ENCODE measurements around the gene RPP40.
"Not testable (repeated sequence)": the region's sequence is repeated elsewhere in the genome, so short reads cannot be mapped to it uniquely, and the experiment has no call there.

Gene RPP40

GRCh38 chr6:5003604-5004372, at the start of gene RPP40:
Gene RPP40, minus strand, starts transcription at chr6:5004037. Its CDS starts 35 bp downstream, at chr6:5004002.
- DNase-seq (ENCODE audit: low spot score), result peak; percentile 92

DNA sequence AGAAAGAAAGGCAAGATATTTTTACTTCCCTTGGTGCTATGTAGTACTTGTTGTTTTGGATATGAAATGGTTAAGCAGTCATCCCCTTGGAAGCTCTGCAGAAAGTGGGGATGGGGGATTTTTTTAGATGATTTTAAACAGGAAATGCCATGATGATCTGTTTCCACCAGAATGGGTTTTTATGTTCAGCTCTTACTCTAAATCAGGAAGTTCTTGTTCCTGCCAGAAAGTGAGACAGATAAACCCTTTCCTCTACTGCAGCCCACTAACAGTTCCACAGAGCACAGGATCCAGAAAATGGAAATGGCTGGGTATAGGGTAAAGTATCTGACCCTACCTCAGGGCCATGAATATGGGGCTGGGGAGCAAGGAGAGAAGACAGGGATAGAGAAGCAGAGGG, 49.2 kb upstream of the RPP40 start:
- no peak for DNase-seq (ENCODE audit: low spot score)

DNA sequence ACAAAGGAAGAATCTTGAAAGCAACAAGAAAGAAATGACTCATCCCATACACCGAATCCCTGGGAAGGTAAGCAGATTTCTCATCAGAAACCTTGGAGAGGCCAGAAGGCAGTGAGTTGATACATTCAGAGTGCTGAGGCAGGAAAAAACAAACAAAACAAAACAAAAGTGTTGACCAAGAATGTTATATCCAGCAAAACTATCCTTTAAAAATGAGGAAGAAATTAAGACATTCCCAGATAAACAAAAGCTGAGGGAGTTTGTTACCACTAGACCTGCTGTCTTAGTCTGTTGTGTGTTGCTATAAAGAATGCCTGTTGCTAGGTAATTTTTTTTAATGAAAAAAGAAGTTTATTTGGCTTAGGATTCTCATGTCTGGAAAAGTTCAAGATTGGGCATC, 47.6 kb upstream of the RPP40 start:
- no peak for DNase-seq (ENCODE audit: low spot score)

DNA sequence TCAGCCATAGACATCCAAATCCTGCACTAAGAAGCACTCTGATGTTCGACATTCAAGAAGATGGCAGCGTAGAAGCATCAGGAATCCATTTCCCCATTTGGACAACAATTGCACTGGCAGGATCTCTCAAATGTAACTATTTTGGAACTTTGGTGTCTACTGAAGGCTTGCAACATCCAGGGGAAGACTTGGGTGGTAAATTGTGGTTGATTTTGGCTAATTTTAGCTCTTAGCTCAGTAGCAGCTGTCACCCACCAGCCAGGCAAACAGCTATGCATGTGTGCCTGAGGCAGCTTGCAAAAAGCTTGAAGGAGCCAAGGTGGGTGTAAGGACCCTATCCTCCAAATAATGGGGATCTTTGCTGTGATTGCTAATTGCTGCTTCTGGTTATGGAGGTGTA, 46.2 kb upstream of the RPP40 start:
- DNase-seq (ENCODE audit: low spot score), result no peak

DNA sequence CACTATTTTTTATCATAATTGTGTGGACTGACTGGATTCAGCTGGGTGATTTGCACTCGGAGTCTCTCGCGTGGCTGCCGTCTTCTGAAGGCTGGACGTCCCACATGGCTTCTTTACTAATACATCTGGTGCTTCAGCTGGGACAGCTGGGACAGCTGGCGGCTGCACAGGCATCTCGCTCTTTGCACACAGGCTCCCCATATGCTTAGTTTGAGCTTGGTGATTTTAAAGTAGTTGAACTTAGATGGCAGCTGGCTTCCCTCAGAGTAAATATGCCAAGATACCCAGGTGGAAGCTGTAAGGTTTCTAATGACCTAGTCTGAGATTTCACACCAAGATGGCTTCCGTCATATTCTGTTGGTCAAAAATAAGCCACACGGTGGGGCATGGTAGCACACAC, 42.6 kb upstream of the RPP40 start:
- no peak for DNase-seq (ENCODE audit: low spot score)

GRCh38 chr6:5045416-5045815, 41.6 kb upstream of the RPP40 start:
- no peak for DNase-seq (ENCODE audit: low spot score)

DNA sequence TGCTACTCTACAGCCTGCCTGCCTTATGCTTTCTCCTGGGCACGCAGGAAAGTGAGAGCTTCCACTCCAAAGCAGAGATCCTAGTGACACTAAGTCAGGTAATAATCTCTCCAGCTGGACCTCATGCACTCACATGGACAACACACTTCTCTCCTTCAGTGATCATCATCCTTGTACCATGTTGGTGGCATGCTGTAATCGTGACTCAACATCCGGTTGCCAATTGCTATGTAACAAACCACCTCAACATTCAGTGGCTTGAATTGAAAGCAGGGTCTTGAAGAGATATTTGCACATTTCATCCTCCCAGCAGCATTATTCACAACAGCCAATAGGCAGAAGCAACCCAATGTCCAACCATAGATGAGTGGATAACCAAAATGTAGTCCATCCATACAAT, 41.0 kb upstream of the RPP40 start:
- DNase-seq (ENCODE audit: low spot score), result no peak

DNA sequence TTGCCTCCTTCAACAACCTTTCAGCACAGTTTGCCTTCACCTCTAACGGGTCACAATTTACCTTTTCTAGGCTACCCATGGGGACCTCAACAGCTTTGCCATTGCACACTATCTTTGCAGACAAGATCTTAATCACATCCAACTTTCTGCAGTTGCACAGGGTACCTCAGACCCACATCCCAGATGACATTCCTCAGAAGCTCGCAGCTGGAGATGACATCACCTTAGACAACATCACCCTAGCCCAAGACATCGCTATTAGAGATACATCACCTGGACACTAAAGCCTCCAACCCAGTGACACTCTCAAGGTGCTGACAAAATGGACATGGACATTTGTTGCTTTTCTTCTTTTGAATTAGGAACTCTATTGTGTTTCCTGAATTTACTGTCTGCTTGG, 38.6 kb upstream of the RPP40 start:
- no peak for DNase-seq (ENCODE audit: low spot score)

GRCh38 chr6:5041955-5042354, 38.1 kb upstream of the RPP40 start:
- no peak for DNase-seq (ENCODE audit: low spot score)

DNA sequence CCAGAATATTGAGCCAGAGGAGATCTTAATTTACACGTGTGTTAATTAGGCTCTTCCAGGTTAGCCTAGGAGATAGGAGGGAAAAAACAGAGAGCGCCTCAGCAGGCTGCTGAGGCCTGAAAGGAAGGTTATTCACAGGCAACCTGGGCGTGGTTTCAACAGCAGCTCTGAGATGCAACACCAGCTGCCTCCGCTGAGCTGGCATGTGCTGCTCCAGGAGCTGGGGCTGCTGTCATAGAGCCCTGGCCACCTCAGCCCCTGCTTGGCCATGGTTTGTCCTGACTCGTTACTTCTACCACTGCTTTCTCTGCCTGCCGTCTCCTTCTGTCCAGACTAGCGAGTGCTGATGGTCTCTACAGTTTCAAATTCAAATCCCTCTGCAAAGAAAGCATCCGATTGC, 32.4 kb upstream of the RPP40 start:
- peak; percentile 39 for DNase-seq (ENCODE audit: low spot score)

DNA sequence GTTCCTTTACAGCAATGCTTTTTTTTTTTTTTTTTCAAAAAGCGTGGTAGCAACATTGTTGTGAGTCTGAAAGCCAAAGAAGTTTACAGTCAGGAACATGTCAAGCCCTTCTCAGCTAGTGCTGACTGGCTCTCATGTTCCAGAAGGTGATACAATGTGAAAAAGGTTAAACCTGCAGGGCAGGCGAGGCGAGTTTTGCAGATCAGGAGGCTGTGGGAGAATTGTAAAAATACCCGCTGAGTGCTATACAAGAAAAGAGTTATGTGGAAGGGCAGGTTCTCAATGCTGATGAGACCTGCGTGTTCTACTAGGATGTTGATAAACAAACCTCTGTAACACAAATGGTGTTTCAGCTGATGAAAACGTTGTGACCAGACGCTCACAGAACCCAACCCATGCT, 30.9 kb upstream of the RPP40 start:
- no peak for DNase-seq (ENCODE audit: low spot score)

- DNase-seq (ENCODE audit: low spot score), result no peak
Measured at GRCh38 chr6:5034328-5034727, 30.5 kb upstream of the RPP40 start.

DNA sequence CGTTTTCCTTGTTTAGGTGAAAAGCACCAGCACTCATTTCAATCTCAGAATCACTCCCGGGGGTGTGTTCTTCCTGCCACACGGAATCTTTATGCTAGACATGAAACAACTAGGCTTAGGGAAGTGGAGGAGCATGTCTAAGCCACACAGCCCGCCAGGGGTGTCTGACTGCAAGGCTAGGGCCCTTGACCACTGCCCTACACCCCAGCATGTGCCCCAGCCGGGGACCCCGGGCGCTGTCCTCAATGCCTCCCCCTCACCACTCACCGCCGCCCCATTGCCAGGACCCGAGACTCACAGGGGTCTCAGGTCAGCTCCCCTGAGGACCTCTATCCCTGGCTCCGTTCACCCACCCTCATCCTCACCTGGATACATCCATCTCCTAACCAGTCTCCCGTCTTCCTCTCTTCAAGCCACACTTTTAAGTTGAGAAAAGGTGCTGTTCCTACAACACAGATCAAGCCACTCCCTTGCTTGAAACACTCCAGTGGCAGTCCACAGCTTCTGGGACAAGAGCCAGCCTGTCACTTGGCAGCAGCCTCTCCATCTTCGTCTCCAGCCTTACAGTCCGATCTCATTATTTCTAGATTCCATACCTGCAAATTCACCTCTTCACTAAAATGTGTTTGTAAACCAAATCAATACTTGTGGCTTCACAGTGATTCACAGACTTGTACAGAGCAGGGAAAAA, 29.5 kb upstream of the RPP40 start:
- not testable (repeated sequence) for DNase-seq (ENCODE audit: low spot score)

DNA sequence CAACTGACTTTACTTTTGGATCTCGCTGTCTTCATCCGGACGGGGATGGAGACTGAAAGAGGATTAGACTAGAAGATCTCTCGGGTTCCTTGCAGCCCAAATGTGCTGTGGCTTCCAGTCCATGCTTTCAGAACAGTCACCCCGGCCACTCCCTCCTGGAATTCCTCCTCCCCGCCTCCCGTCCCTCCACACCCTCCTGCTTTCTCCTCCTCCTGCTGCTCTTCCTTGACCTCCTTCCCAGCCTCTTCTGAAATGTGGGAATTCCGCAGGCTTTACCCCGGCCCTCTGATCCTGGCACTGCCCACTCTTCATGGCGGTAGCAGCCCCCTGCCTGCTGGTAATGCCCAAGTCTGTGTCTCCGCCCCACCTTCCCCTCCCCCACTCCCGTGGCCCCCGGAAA, 28.9 kb upstream of the RPP40 start:
- DNase-seq (ENCODE audit: low spot score), result peak; percentile 41

DNA sequence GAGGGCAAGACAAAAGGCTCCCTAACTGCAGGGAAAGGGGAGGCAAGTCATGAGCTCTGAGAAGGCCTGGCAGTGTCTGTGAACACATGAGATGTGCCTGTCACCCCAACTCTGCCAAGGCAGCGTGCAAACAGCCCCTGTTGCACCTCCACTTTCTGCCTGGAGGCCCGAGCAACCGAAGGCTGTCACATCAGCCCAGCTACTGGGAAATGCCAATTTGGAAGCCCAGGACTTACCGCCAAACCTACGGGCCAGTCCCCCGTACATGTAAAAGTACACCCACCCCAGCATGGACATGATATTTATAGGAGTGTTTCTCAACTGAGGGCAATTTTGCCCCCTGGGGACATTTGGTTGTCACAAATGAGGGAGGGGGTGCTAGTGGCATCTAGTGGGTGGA, 27.3 kb upstream of the RPP40 start:
- no peak for DNase-seq (ENCODE audit: low spot score)

DNA sequence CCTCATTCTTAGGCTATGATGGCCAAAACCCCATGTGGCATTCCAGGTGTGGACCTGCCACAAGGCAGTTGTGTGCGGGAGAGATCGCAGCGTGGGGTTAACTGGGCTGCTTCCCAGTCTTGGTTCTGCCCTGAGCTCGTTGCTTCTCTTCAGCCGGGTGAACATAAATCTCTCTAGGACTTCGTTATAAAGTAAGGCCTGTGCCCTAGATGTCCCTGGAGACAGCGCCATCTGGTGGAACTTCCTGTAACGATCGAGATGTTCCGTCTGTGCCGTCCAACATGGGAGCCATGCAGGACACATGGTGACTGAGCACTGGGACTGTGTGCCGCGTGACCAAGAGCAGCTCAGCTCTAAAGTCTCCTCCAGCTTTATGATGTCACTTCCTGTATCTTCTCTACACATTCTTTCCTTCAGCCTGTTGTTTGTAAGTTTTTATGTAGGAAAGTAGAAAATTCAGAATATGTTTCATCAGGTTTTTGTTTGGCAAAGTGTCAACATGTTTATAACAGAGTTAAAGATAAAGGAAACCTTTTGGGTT, 26.8 kb upstream of the RPP40 start:
- peak; percentile 50 for DNase-seq (ENCODE audit: low spot score)

DNA sequence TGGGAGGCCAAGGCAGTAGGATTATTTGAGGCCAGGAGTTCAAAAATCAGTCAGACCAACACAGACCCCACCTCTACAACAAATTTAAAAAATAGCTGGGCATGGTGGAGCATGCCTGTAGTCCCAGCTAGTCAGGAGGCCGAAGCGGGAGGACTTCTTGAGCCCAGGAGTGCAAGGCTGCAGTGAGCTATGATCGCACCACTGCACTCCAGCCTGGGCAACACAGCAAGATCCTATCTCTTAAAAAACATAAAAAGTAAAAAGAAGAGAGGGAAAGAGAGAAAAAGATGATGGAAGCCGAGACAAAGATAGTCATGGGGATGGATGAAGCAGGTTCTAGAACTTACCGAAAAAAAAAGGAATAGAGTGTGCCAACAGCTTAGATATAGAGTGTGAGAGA, 25.8 kb upstream of the RPP40 start:
- DNase-seq (ENCODE audit: low spot score), result no peak

DNA sequence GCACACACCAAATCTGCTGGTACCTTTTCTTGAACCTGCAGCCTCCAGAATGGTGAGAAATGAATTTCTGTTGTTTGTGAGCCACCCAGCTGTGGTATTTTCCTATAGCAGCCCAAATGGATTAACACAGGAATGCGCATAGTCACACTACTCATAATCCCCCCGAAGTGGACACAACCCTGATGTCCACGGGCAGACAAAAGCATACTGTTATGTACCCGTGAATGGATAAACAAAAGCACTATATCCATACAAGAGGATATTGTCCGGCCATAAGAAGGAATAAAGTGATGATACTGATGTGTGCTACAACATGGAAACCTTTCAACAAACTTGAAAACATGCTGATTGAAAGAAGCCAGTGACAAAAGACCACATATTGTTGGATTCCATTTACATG, 25.1 kb upstream of the RPP40 start:
- DNase-seq (ENCODE audit: low spot score), result no peak

GRCh38 chr6:5028301-5028700, 24.5 kb upstream of the RPP40 start:
- DNase-seq (ENCODE audit: low spot score), result no peak

DNA sequence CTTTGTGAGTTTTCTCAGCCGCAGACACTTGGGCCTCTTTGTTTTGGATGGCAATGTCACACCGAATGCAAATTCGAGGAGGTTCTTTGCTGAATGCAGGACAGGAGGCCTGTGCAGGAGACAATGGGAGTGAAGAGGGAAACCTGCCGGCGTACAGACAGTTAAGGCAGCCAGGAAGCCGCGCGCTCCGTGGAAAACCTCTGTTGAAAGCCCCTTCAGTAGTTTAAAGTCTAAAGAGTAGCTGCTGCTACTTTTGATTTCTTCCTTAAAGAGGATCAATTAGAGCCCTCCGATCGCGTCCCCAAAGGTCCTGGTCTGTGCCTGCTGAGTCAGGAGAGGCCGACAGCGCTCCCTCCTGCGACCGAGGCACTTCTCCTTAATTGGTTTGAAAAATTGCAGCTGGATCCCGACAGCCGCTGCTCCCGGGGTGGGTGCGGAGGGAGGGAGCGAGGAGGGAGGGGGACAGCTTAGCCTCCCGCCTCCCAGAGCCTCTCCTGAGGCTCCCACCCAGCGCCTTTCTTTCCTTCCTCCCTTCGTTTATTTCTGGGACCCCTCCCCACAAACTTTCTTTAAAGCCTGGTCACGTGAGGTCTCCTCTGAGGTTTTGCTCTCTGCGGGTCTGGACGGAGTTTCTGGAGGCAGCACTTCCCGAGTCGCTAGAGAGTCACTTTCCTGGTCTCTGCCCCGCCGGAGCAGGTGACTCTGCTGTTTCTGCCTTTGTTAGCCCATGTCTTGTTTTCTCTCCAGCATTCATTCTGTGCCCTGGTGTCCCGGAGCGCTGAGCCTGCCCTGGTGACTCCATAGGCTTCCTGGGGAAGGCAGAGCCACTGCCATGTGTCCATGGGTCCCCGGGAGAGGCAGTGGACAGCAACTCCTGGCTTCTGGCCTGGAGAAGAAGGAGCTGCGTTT, 22.3 kb upstream of the RPP40 start:
- DNase-seq (ENCODE audit: low spot score), result no peak

GRCh38 chr6:5023923-5024322, 20.1 kb upstream of the RPP40 start:
- no peak for DNase-seq (ENCODE audit: low spot score)

- no peak for DNase-seq (ENCODE audit: low spot score)
Measured at GRCh38 chr6:5020142-5020541, 16.3 kb upstream of the RPP40 start.

Measured in SW480 (cell line).